HEK293T (cell line): ENCODE measurements around the gene MED15.

ENCODE experiments used
- SUZ12 ChIP-seq: fragments of 450-650 bp; IDR thresholded peaks from 2 replicates; pipeline ENCODE4 v1.6.1; 2016; ENCODE audit warnings: mild to moderate bottlenecking
- TF ChIP-seq, protein P1 (sequence below): fragments of 450-650 bp; IDR thresholded peaks from 2 replicates; pipeline ENCODE4 v1.6.1; 2016

DNA sequence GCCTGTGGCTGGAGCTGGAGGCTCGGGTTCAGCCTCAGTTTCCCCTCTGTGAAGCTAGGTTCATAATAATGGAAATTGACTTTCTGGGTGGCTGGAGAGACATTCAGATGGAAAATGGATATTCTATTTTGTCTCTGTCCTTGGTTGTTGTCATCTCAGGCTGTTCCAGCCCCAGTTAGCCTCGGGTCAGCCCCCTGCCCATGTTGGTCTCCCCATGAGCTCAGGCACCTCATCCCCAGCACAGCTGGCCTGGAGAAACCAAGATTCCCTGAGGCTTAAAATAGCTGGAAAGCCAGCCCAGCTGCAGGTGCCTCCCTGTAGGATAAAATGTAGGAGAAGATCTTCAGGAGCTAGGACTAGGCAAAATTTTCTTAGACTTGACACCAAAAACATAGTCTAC, 129.5 kb downstream of the MED15 start:
- no peak for TF ChIP-seq SUZ12
- TF ChIP-seq, protein P1, sequence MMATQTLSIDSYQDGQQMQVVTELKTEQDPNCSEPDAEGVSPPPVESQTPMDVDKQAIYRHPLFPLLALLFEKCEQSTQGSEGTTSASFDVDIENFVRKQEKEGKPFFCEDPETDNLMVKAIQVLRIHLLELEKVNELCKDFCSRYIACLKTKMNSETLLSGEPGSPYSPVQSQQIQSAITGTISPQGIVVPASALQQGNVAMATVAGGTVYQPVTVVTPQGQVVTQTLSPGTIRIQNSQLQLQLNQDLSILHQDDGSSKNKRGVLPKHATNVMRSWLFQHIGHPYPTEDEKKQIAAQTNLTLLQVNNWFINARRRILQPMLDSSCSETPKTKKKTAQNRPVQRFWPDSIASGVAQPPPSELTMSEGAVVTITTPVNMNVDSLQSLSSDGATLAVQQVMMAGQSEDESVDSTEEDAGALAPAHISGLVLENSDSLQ, result no peak
